Body of pancreas (tissue), 4 donors: ENCODE results near the gene CCDC47. TPM values are rescaled to one million over a fixed set of nuclear protein-coding genes. Genes with fewer than 3 reads are reported as not detected.

Experiments used
- ATAC-seq: fragments of 150-250 bp; one replicate; pipeline ENCODE4 v1.9.1; 2016
- DNase-seq, 4 donors: peaks; one replicate each; pipeline ENCODE4 v3.0.0-alpha.2; 2019
- H3K27ac ChIP-seq, 4 donors: fragments of 200-600 bp; sonication (generic); 1 replicate in 3 of 4; 2 replicates in 1 of 4; pipeline versions ENCODE4 v1.5.1 to v1.6.1; 2016 to 2019; ENCODE audit warnings: mild to moderate bottlenecking in 1 of 4, mixed read lengths in 1 of 4, moderate library complexity in 1 of 4
- H3K27me3 ChIP-seq, 2 donors: fragments of 200-600 bp; sonication (generic); one replicate each; pipeline ENCODE4 v1.6.0; 2016; ENCODE audit warnings: mild to moderate bottlenecking in 1 of 2
- H3K36me3 ChIP-seq, 2 donors: fragments of 200-600 bp; sonication (generic); replicated peaks in 1 of 2; 2 replicates each; pipeline ENCODE4 v1.5.1; 2016; ENCODE audit warnings: low read depth in 2 of 2; ENCODE audit not compliant: insufficient read depth in 1 of 2
- H3K4me1 ChIP-seq: fragments of 200-600 bp; sonication (generic); one replicate; pipeline ENCODE4 v1.6.0; 2016
- H3K4me3 ChIP-seq, 2 donors: fragments of 200-600 bp; sonication (generic); 1 replicate in 1 of 2; 2 replicates in 1 of 2; pipeline ENCODE4 v1.5.1; 2016 to 2019
- H3K9me3 ChIP-seq, 3 donors: fragments of 200-600 bp; sonication (generic); 1 replicate in 2 of 3; 2 replicates in 1 of 3; pipeline ENCODE4 v1.5.1; 2016
- CTCF ChIP-seq, 7 experiments: fragments of 450-650 bp in 4 of 7; fragments of 200-600 bp in 3 of 7; sonication (generic) in 3 of 7; IDR thresholded peaks; one replicate each; pipeline ENCODE4 v1.5.1; 2016 to 2019; ENCODE audit warnings: antibody characterized with exemption in 7 of 7
- POLR2A ChIP-seq, 3 donors: fragments of 450-650 bp; IDR thresholded peaks; one replicate each; pipeline ENCODE4 v1.6.1; 2016; ENCODE audit warnings: antibody characterized with exemption in 3 of 3, mild to moderate bottlenecking in 2 of 3
- WGBS, 2 donors: methylation state at CpG; one replicate each; pipeline ENCODE4 v1.1.5; 2017; 5-methylcytosine and 5-hydroxymethylcytosine counted together
- intact Hi-C: fragments of 100-400 bp; cut with DNase I; formaldehyde crosslinking; loops from one replicate; pipeline ENCODE4 v1.15.1; 2023
- total RNA-seq, 2 donors: library from RNA; depleted of rRNA; stranded (reverse); fragments of >200 nt; gene quantifications; one replicate each; pipeline ENCODE4 v1.1.0, GENCODE V29; 2016

The CCDC47 gene
- total RNA-seq, 2 donors from 2014 or later: 42.2 to 56.8 TPM

GRCh38 chr17:63696381-63696961 lies 76.9 kb downstream of the CCDC47 start:
- Histone ChIP-seq H3K4me3 (no peak overlapping the region), H3K27me3 (no peaks in the 10 kb centered on the region), H3K27ac (peak overlapping the region in 2 of 4 donors; percentile 2 to 24), H3K4me1 (peaks cover 33% of the 10 kb centered on the region), H3K9me3 (no peaks in the 10 kb centered on the region), H3K36me3 (peaks cover 0 to 9% of the 10 kb centered on the region in 2 donors)
- peak in 1 of 3 donors; percentile 8 for TF ChIP-seq POLR2A (IDR thresholded peaks at IDR 0.05)
- TF ChIP-seq CTCF (IDR thresholded peaks at IDR 0.05): peak in 3 of 7 experiments; percentile 31 to 34 (median 31)
- 62 to 65% methylated on average over 3 to 9 of the region's 9 CpGs for WGBS, 2 donors
- intact Hi-C loops: no loop called here
- peak in 2 of 4 donors; percentile 31 to 40 for DNase-seq
- no peak for ATAC-seq

GRCh38 chr17:63695889-63696288 lies 77.5 kb downstream of the CCDC47 start:
- H3K4me1 ChIP-seq: peaks cover 31% of the 10 kb centered on the region
- no peak for DNase-seq
- H3K9me3 ChIP-seq: no peaks in the 10 kb centered on the region
- 87% methylated on average over 6 of the region's 6 CpGs for WGBS, 2 donors
- intact Hi-C loops: no loop called here
- ATAC-seq: no peak
- H3K27me3 ChIP-seq: no peaks in the 10 kb centered on the region
- peaks cover 0 to 11% of the 10 kb centered on the region in 2 donors for H3K36me3 ChIP-seq
- H3K4me3 ChIP-seq: no peak overlapping the region
- H3K27ac ChIP-seq: no peak overlapping the region
- TF ChIP-seq POLR2A (IDR thresholded peaks at IDR 0.05): no peak
- no peak for TF ChIP-seq CTCF (IDR thresholded peaks at IDR 0.05)

Other genes with a start within 250 kb of the CCDC47 start
- gene DCAF7, start 223.1 kb downstream of the CCDC47 start, total RNA-seq: 10 to 100 TPM; 16.8 to 16.9 TPM
- 10 to 100 TPM in 1 of 2 donors, 1 to 10 TPM in 1; 9.3 to 10.5 TPM for gene TACO1, start 172.7 kb downstream of the CCDC47 start, total RNA-seq
- 10 to 100 TPM; 21.0 to 33.3 TPM for gene MAP3K3, start 151.2 kb downstream of the CCDC47 start, total RNA-seq
- gene LIMD2, start 73.5 kb downstream of the CCDC47 start, total RNA-seq: 1 to 10 TPM; 4.9 to 9.6 TPM
- gene STRADA, start 31.8 kb downstream of the CCDC47 start, total RNA-seq: 10 to 100 TPM; 25.4 to 26.7 TPM
- gene DDX42, start 573 bp upstream of the CCDC47 start, total RNA-seq: 100 to 1,000 TPM; 114 to 116 TPM
- 10 to 100 TPM; 55.0 to 59.4 TPM for gene PSMC5, start 53.8 kb upstream of the CCDC47 start, total RNA-seq
- gene FTSJ3, start 54.1 kb upstream of the CCDC47 start, total RNA-seq: 10 to 100 TPM; 22.7 to 30.9 TPM
- 10 to 100 TPM; 75.8 to 87.9 TPM for gene SMARCD2, start 69.1 kb upstream of the CCDC47 start, total RNA-seq
- not detected for gene CSH2, start 100.1 kb upstream of the CCDC47 start, total RNA-seq
- gene GH2, start 108.3 kb upstream of the CCDC47 start, total RNA-seq: not detected
- gene CSH1, start 123.0 kb upstream of the CCDC47 start, total RNA-seq: not detected
- not detected for gene CSHL1, start 137.7 kb upstream of the CCDC47 start, total RNA-seq
- not detected for gene GH1, start 145.2 kb upstream of the CCDC47 start, total RNA-seq
- not detected for gene CD79B, start 158.7 kb upstream of the CCDC47 start, total RNA-seq
- gene SCN4A, start 199.3 kb upstream of the CCDC47 start, total RNA-seq: 1 to 10 TPM in 1 of 2 donors, under 1 TPM in 1; 0.26 to 1.3 TPM
- 1 to 10 TPM in 1 of 2 donors, under 1 TPM in 1; 0.52 to 1.6 TPM for gene PRR29, start 224.8 kb upstream of the CCDC47 start, total RNA-seq
- 10 to 100 TPM; 16.2 to 16.3 TPM for gene ICAM2, start 247.0 kb upstream of the CCDC47 start, total RNA-seq